Measurements from ENCODE around the gene ZBTB25.

Gene ZBTB25

DNA sequence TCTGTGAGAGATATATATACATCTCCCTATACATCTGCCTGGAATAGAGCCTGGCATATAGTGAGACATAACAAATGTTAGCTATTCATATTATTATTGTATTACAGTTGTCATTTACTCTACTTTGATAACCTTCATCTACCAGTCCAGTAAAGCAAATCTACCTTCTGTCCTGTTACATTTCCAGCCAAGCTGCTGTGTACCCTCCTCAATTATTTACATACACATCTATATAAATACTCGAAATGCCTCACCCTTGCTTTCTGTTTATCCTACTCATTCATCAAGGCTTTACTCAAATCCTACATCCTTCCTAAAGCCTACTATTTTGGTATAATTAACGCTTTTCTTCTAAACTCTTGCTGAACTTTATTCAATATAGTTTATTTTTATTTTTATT, 9.6 kb upstream of the ZBTB25 start:
- no peak for DNase-seq

DNA sequence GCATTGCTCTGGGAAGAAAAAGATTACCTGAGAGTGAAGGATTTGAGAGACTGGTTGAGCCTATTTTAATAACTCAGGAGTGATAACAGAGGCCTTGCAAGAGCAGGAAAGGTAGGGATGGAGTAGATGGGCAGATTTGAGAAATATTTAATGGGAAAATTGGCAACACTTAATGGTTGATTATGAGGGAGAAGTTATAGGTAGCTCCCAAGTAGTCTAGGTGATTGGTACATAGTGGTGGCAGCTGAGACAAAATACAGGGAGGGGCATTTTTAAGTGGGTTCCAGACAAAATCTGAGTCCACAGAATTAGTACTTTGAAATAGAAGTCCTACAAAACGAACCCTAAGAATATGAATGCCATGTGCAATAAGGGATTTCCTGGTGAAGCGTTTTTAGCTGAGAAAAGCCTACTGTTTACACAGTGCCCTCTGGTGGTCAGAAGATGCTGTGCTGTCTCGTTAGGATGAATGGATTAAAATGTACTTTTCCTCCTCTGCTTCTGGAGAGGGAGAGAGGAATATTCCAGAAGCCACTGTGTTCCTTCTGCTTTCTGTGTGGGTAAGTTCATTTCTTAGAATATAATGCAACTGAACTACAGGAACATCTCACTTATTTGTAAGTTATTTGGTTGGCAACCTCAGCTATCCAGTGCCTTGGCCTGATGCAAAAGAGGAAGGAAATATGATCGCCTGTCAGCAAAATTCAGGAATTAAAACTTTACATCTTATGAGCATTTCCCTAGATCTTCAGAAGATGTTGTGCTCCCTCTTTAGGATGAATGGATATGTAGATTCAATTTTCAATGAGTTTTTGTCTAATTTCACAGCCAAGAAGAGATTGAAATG, 7.4 kb upstream of the ZBTB25 start:
- peak; percentile 52 for DNase-seq

GRCh38 chr14:64509036-64509435, 5.4 kb upstream of the ZBTB25 start:
- DNase-seq, result no peak

GRCh38 chr14:64508215-64508776, 4.7 kb upstream of the ZBTB25 start:
- DNase-seq, result no peak

DNA sequence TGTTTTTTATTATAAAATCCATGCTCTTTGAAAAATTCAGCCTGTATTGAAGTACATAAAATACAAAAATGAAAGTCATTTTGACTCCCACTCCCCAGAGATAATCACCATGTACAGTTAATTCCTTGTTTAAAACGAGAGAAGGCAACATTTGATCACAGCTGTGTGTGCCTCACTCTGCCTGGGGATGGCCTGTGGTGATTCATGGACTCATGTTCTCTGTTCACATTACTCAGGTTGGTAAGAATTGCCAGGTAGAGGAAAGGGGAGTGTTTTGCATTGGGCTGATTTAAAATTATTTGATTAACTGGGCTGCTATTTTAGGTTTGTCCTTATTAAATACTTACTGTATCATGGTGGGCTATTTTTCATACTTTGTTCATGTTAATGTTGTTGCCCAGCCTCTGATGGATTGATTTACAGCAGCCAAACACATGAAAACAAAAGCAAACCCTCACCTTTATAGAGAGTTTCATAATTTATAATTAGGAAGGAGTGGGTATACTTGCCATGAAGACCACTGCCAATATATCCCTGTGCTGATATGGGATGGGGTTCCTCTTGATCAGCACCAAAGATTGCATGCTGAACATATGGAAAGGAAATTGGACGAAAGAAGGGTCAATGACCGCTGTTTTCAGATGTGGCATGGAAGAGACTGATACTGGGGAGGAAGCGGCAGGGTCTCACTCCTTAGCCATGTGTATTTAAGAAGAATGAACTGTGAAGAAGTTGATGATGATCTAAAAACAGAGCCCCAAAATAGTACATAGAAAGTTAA, 3.9 kb upstream of the ZBTB25 start:
- DNase-seq, result peak; percentile 58

DNA sequence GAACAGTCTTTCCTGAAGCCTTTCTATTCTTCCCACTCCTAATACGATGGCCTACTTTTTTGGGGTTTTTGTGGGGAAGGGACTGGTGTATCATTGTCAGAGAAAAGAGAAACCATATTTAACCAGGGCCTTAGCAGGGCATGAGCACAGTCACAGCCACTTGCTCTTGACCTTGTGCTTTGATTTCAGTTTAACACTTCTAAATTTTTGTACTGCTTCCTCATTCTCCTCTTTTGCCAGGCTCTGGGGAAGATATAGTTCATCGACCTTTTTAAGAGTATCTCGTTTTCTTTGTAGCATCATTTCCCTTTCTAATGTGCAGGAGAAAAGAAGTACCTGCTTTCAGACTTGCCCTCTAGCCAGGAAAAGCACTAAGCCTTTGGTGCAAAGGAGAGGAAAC, 3.1 kb upstream of the ZBTB25 start:
- no peak for DNase-seq

DNA sequence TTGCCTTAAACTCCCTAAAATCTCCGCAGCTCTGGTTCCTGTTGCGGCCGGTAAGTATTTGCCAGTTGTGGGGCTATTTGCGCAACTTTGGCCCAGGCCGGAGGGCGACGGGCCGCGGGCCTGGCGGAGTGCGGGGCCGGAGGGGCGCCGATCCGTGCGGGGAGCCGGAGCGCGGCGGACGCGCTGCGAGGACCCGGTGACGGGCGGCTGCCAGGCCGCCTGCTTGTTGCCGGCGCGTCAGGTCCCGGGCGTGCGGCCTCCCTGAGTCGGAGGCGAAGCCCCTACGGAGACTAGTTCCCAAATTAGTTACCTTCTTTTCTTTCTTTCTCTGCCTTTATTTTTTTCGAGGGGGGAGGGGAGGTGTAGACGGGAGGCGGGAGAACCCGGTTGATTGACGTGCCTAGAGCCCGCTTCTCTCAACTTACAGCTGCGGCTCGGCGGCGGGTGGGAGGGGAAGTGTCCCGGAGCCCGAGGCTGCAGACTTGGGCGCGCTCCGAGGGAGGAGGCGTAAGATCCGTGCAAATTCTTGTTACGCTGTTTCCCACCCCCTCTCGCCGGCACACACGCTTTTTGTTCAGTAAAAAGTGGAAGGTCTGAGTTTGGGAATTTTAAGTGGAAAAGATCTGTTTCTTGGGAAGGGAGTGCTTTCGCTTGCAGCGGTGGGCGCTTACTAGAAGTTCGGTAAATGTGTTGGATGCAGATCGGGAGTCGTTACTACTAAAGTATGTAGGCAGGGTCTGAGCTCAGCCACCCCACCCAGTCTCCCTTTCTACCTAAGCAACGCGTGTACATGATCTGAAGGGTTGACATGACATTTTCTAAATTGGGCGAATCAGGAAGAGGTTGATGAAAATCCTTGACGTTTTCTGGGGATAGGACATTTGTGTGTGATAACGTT, 1.5 kb upstream of the ZBTB25 start:
- DNase-seq, result peak; percentile 89

- DNase-seq, result peak; percentile 89
Observed at GRCh38 chr14:64504310-64504896, 765 bp upstream of the ZBTB25 start, which contains the start of gene ZBTB1. ZBTB1 (plus strand) TSS chr14:64504770; CDS start chr14:64521505, 16,735 bp downstream.

- peak; percentile 6 for DNase-seq
Observed at GRCh38 chr14:64502887-64503433, 678 bp downstream of the ZBTB25 start.

GRCh38 chr14:64502456-64502855, 1.2 kb downstream of the ZBTB25 start:
- peak; percentile 3 for DNase-seq

- DNase-seq, result no peak
Observed at GRCh38 chr14:64501411-64502171, 2.0 kb downstream of the ZBTB25 start.

- DNase-seq, result no peak
Observed at GRCh38 chr14:64500088-64500487, 3.5 kb downstream of the ZBTB25 start.

DNA sequence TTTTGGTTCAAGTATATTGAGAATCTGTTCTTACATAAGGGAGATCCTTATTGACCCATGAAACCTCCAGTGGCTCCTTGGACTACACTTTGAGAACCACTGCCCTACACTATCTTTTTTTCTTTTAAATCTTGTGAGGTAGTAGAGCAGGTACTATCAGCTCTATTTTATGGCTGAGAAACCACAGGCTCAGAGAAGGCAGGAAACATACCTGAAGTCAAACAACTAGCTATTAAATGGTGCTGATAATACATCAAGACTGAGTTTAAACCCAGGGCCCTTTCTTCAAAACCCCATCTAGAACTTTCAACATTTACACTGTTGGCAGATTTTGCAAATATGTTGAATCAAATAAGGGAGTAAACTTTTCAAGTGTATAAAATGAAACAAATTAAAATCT, 6.9 kb downstream of the ZBTB25 start:
- DNase-seq, result no peak

DNA sequence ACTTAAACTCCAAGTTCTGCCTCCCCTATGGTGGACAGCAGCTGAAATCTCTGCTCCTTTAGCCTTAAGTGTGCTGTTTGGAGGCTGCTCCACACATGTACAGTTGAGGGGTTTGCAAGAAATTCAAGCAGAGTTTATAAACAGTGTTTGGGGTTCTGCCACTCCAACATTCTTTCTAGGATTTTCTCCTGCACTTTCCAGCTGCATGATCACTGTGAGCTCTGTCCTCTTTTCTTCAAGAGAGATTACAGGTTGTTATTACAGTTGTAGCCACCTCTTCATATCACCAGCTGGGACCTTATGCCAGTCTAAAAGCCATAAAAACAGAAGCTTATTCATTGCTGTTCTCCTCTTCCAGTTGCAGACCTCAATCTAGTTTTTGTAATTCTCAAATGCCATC, 8.4 kb downstream of the ZBTB25 start:
- no peak for DNase-seq

- DNase-seq, result no peak
Observed at GRCh38 chr14:64493455-64493854, 10.2 kb downstream of the ZBTB25 start.

DNA sequence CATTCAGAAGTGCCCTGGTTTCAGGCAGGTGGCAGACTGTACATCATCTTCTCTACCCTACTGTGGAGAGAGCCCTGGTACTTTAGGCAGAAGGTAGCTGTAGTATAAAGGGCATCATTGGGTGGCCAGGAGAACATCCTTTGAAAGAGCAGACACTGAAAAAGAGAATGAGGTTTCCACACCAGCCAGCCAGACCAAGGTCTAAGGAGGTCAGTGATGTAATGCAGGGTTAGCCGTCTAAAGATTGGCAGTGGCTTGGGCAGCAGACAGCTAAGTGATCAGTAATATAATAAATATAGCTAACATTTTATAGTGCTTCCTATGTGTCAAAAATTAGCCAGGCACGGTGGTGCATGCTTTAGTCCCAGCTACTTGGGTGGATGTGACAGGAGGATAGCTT, 12.0 kb downstream of the ZBTB25 start:
- DNase-seq, result no peak

GRCh38 chr14:64488590-64489099, 15.0 kb downstream of the ZBTB25 start:
- no peak for DNase-seq

- no peak for DNase-seq
Observed at GRCh38 chr14:64478634-64479250, 24.9 kb downstream of the ZBTB25 start.

GRCh38 chr14:64476438-64476837, 27.2 kb downstream of the ZBTB25 start:
- DNase-seq, result peak; percentile 7

GRCh38 chr14:64475585-64476273, 27.9 kb downstream of the ZBTB25 start:
- no peak for DNase-seq

All from stimulated activated CD4-positive, alpha-beta T cell treated with anti-CD3 and anti-CD28 coated beads, Interleukin-1b, Interleukin-23, amount 100 ng/mL, for 48 hours (primary cell).